Loucy (cell line): ENCODE measurements around the gene NEK6.

Experiments
- H2AFZ ChIP-seq: fragments of 200-600 bp; sonication (generic); 2 replicates; pipeline ENCODE4 v1.6.0; 2016; ENCODE audit warnings: antibody characterized with exemption, mild to moderate bottlenecking, low read length, moderate library complexity
- H3F3A ChIP-seq: fragments of 200-600 bp; 2 replicates; pipeline ENCODE4 v1.6.0; 2016; ENCODE audit warnings: antibody characterized with exemption, low read depth, mild to moderate bottlenecking
- H3K27me3 ChIP-seq: fragments of 200-600 bp; sonication (generic); 2 replicates; pipeline ENCODE4 v1.6.1; 2014; ENCODE audit warnings: low read length, mild to moderate bottlenecking; ENCODE audit not compliant: insufficient read depth, poor library complexity, severe bottlenecking
- H3K36me3 ChIP-seq: fragments of 200-600 bp; sonication (generic); 2 replicates; pipeline ENCODE4 v1.6.1; 2016; ENCODE audit warnings: low read length; ENCODE audit not compliant: insufficient read depth
- H3K4me1 ChIP-seq: fragments of 200-600 bp; sonication (generic); 2 replicates; pipeline ENCODE4 v1.5.1; 2014; ENCODE audit warnings: low read length, mild to moderate bottlenecking; ENCODE audit not compliant: insufficient read depth, poor library complexity, severe bottlenecking
- H3K4me2 ChIP-seq: fragments of 200-600 bp; sonication (generic); 2 replicates; pipeline ENCODE4 v1.6.0; 2014; ENCODE audit warnings: antibody characterized with exemption, low read length, low read depth, mild to moderate bottlenecking; ENCODE audit not compliant: poor library complexity, severe bottlenecking
- H3K4me3 ChIP-seq: fragments of 200-600 bp; sonication (generic); 2 replicates; pipeline ENCODE4 v1.5.1; 2014; ENCODE audit warnings: low read length, mild to moderate bottlenecking, mixed read lengths; ENCODE audit not compliant: poor library complexity, severe bottlenecking
- H3K79me2 ChIP-seq: fragments of 200-600 bp; sonication (generic); 2 replicates; pipeline ENCODE4 v1.6.1; 2014; ENCODE audit warnings: low read length; ENCODE audit not compliant: insufficient read depth
- H3K9ac ChIP-seq: fragments of 200-600 bp; sonication (generic); 2 replicates; pipeline ENCODE4 v1.6.0; 2014; ENCODE audit warnings: mild to moderate bottlenecking, low read depth, low read length, moderate library complexity; ENCODE audit not compliant: poor library complexity, severe bottlenecking
- H3K9me2 ChIP-seq: fragments of 200-600 bp; sonication (generic); replicated peaks from 2 replicates; pipeline ENCODE4 v1.6.1; 2016; ENCODE audit warnings: low read depth, low read length, mixed read lengths
- H3K9me3 ChIP-seq: fragments of 200-600 bp; sonication (generic); 2 replicates; pipeline ENCODE4 v1.6.1; 2014; ENCODE audit warnings: mild to moderate bottlenecking, antibody characterized with exemption, low read length, low read depth; ENCODE audit not compliant: insufficient read depth
- H4K20me1 ChIP-seq: fragments of 200-600 bp; sonication (generic); 2 replicates; pipeline ENCODE4 v1.6.0; 2014; ENCODE audit warnings: antibody characterized with exemption, low read length, mild to moderate bottlenecking; ENCODE audit not compliant: insufficient read depth, poor library complexity, severe bottlenecking
- CTCF ChIP-seq: fragments of 200-600 bp; sonication (generic); conservative IDR thresholded peaks from 2 replicates; pipeline ENCODE4 v1.5.1; 2014; ENCODE audit warnings: mild to moderate bottlenecking, antibody characterized with exemption, low read length
- EZH2phosphoT487 ChIP-seq: fragments of 200-600 bp; IDR thresholded peaks from 2 replicates; pipeline ENCODE4 v1.6.1; 2018; ENCODE audit warnings: antibody characterized with exemption, mild to moderate bottlenecking, moderate library complexity, borderline replicate concordance

NEK6 gene

GRCh38 chr9:124368692-124369091, 110.9 kb downstream of the NEK6 start:
- no peaks in the 10 kb centered on the region for H4K20me1 ChIP-seq
- H3K9me2 ChIP-seq = no peaks in the 10 kb centered on the region
- no peak overlapping the region for H2AFZ ChIP-seq
- H3K36me3 ChIP-seq = peaks cover 5% of the 10 kb centered on the region
- no peaks in the 10 kb centered on the region for H3K27me3 ChIP-seq
- no peak overlapping the region for H3K9ac ChIP-seq
- H3F3A ChIP-seq = no peaks in the 10 kb centered on the region
- TF ChIP-seq CTCF (no peak), EZH2phosphoT487 (no peak)
- H3K79me2 ChIP-seq = peaks cover 74% of the 10 kb centered on the region; the same call in 1 of the 2 replicates
- no peak overlapping the region for H3K4me3 ChIP-seq
- no peaks in the 10 kb centered on the region for H3K9me3 ChIP-seq
- H3K4me1 ChIP-seq = no peaks in the 10 kb centered on the region
- no peak overlapping the region for H3K4me2 ChIP-seq

GRCh38 chr9:124369231-124369797, 111.6 kb downstream of the NEK6 start:
- Histone ChIP-seq H4K20me1 (no peaks in the 10 kb centered on the region), H3K4me2 (no peak overlapping the region)

GRCh38 chr9:124370896-124371582, 113.3 kb downstream of the NEK6 start:
- no peaks in the 10 kb centered on the region for H4K20me1 ChIP-seq
- H3K9ac ChIP-seq = no peak overlapping the region
- no peaks in the 10 kb centered on the region for H3K9me2 ChIP-seq
- H3F3A ChIP-seq = no peaks in the 10 kb centered on the region
- H3K4me2 ChIP-seq = no peak overlapping the region
- H3K27me3 ChIP-seq = no peaks in the 10 kb centered on the region
- 0 out of 2 replicates have a peak, but pooled peaks cover 5% of the 10 kb centered on the region for H3K9me3 ChIP-seq
- TF ChIP-seq EZH2phosphoT487 (no peak), CTCF (no peak)
- H2AFZ ChIP-seq = no peak overlapping the region
- no peak overlapping the region for H3K4me3 ChIP-seq
- peaks cover 16% of the 10 kb centered on the region for H3K36me3 ChIP-seq
- no peaks in the 10 kb centered on the region for H3K4me1 ChIP-seq
- peaks cover 72% of the 10 kb centered on the region; the same call in 1 of the 2 replicates for H3K79me2 ChIP-seq

More at GRCh38 chr9:124369231-124369797, 111.6 kb downstream of the NEK6 start:
- Histone ChIP-seq H3K9me2 (no peaks in the 10 kb centered on the region), H3K4me3 (no peak overlapping the region), H3K27me3 (no peaks in the 10 kb centered on the region), H3F3A (no peaks in the 10 kb centered on the region), H3K9me3 (0 out of 2 replicates have a peak, but pooled peaks cover 5% of the 10 kb centered on the region), H3K79me2 (peaks cover 74% of the 10 kb centered on the region; the same call in 1 of the 2 replicates), H3K36me3 (peaks cover 11% of the 10 kb centered on the region), H3K9ac (no peak overlapping the region), H2AFZ (no peak overlapping the region), H3K4me1 (no peaks in the 10 kb centered on the region)
- TF ChIP-seq CTCF (no peak), EZH2phosphoT487 (no peak)
